K562 (cell line): ENCODE data around the gene CNPPD1. TPM values are rescaled to one million over a fixed set of nuclear protein-coding genes. Genes with fewer than 3 reads are reported as not detected.

ENCODE experiments used
- ATAC-seq: fragments of 200-7000 bp; cut with Tn5 transposase; 3 replicates; pipeline ENCODE4 v1.9.1; 2020; ENCODE audit warnings: moderate library complexity
- BruUV-seq: library from RNA; stranded (reverse); fragments of 400-500 nt; replicated peaks from 2 replicates; lab custom pipeline; 2021; lab: Mats Ljungman, UMichigan
- CTCF ChIA-PET: fragments of 300-600 bp; formaldehyde crosslinking; extraction: SDS; loops from one replicate; lab custom pipeline; 2021; ENCODE audit warnings: low intra/inter-chr PET ratio; lab: Yijun Ruan, JAX
- POLR2A ChIA-PET: fragments of 300-600, 350-650 bp; sonication (Branson Sonifier 250); formaldehyde crosslinking; extraction: SDS; loops from one replicate; lab custom pipeline; 2021; ENCODE audit warnings: antibody characterized with exemption, inconsistent platforms; lab: Yijun Ruan, JAX
- DNase-seq, 4 experiments: peaks; one replicate each; pipeline versions ENCODE4 v3.0.0 to v3.0.0-alpha.2; 2011 to 2018; ENCODE audit warnings: low spot score in 3 of 4, mixed read lengths in 3 of 4; ENCODE audit errors: extremely low read depth in 1 of 4
- FAIRE-seq: peaks from 2 replicates; lab custom pipeline; 2011; peaks lifted over from hg19 to GRCh38; lab: Jason Lieb, UNC
- H2AFZ ChIP-seq: 2 replicates; pipeline ENCODE4 v1.6.0; 2011; ENCODE audit warnings: low read depth, low read length, control low read depth, inconsistent platforms
- H3K27ac ChIP-seq: fragments of 200-600 bp; 3 replicates; pipeline ENCODE4 v1.8.0; 2011; ENCODE audit warnings: low read depth, mild to moderate bottlenecking, control low read depth, inconsistent platforms, low read length, moderate library complexity, mixed read lengths; ENCODE audit errors: extremely low read depth
- H3K27me3 ChIP-seq, 2 experiments: fragments of 300-600 bp in 1 of 2; 2 replicates in 1 of 2; 3 replicates in 1 of 2; pipeline versions ENCODE4 v1.6.0 to v1.8.0; 2011; ENCODE audit warnings: inconsistent platforms in 2 of 2, low read length in 2 of 2, mild to moderate bottlenecking in 1 of 2, mixed read lengths in 1 of 2, moderate library complexity in 1 of 2; ENCODE audit not compliant: control insufficient read depth in 2 of 2, insufficient read depth in 2 of 2
- H3K36me3 ChIP-seq: fragments of 300-600 bp; 3 replicates; pipeline ENCODE4 v1.8.0; 2011; ENCODE audit warnings: mild to moderate bottlenecking, low read length, inconsistent platforms; ENCODE audit not compliant: control insufficient read depth, insufficient read depth
- H3K4me1 ChIP-seq, 2 experiments: fragments of 200-600 bp in 1 of 2; replicated peaks in 1 of 2; 2 replicates in 1 of 2; 3 replicates in 1 of 2; pipeline versions ENCODE4 v1.5.1 to v1.8.0; 2011; ENCODE audit warnings: inconsistent platforms in 2 of 2, low read length in 2 of 2, mild to moderate bottlenecking in 1 of 2, mixed read lengths in 1 of 2, moderate library complexity in 1 of 2; ENCODE audit not compliant: control insufficient read depth in 2 of 2, insufficient read depth in 2 of 2
- H3K4me2 ChIP-seq: 2 replicates; pipeline ENCODE4 v1.6.1; 2011; ENCODE audit warnings: low read length, control low read depth, inconsistent platforms, mixed read lengths; ENCODE audit not compliant: insufficient read depth
- H3K4me3 ChIP-seq: fragments of 200-600 bp; sonication (generic), shearing (Covaris generic); 2 replicates; pipeline ENCODE4 v1.5.1; 2016; ENCODE audit warnings: control low read depth, inconsistent platforms
- H3K79me2 ChIP-seq: fragments of 200-600 bp; 3 replicates; pipeline ENCODE4 v1.8.0; 2011; ENCODE audit warnings: low read length, inconsistent platforms; ENCODE audit not compliant: control insufficient read depth, insufficient read depth
- H3K9ac ChIP-seq, 2 experiments: 2 replicates each; pipeline versions ENCODE4 v1.6.0 to v1.6.1; 2011; ENCODE audit warnings: low read depth in 2 of 2, low read length in 2 of 2, control low read depth in 1 of 2, inconsistent platforms in 1 of 2, mild to moderate bottlenecking in 1 of 2, mixed read lengths in 1 of 2; ENCODE audit not compliant: insufficient read depth in 1 of 2
- H3K9me1 ChIP-seq: one replicate; pipeline ENCODE4 v1.6.0; 2011; ENCODE audit warnings: inconsistent platforms, mild to moderate bottlenecking, low read length, moderate library complexity; ENCODE audit not compliant: control insufficient read depth, insufficient read depth
- H3K9me3 ChIP-seq: replicated peaks from 2 replicates; pipeline ENCODE4 v1.5.1; 2011; ENCODE audit warnings: low read depth, low read length, inconsistent platforms; ENCODE audit not compliant: control insufficient read depth, insufficient read depth
- H4K20me1 ChIP-seq: replicated peaks from 2 replicates; pipeline ENCODE4 v1.6.1; 2011; ENCODE audit warnings: low read length, inconsistent platforms, mixed read lengths; ENCODE audit not compliant: control insufficient read depth, insufficient read depth
- BHLHE40 ChIP-seq: IDR thresholded peaks from 2 replicates; pipeline ENCODE4 v1.6.1; 2011; ENCODE audit warnings: low read length, improper control_type of control experiment
- CTBP1 ChIP-seq: fragments of 450-650 bp; IDR thresholded peaks from 2 replicates; pipeline ENCODE4 v1.6.1; 2016; ENCODE audit warnings: borderline replicate concordance
- CXXC5 ChIP-seq: fragments of 250-450 bp; sonication (Bioruptor Pico); IDR thresholded peaks from 2 replicates; pipeline ENCODE4 v1.8.0; 2022; ENCODE audit warnings: inconsistent platforms, mild to moderate bottlenecking, moderate library complexity
- MEIS2 ChIP-seq: fragments of 450-650 bp; IDR thresholded peaks from 2 replicates; pipeline ENCODE4 v1.6.1; 2014; ENCODE audit warnings: mild to moderate bottlenecking; ENCODE audit not compliant: partially characterized antibody
- RBBP5 ChIP-seq: fragments of 200-600 bp; sonication (generic); IDR thresholded peaks from 2 replicates; pipeline ENCODE4 v1.6.1; 2012; ENCODE audit warnings: borderline replicate concordance, mild to moderate bottlenecking, low read length, control low read depth, inconsistent platforms; ENCODE audit not compliant: insufficient read depth, poor library complexity, severe bottlenecking
- SMARCA4 ChIP-seq: fragments of 450-650 bp; IDR thresholded peaks from 2 replicates; pipeline ENCODE4 v1.6.1; 2016
- TOE1 ChIP-seq, 2 experiments: fragments of 450-650 bp in 1 of 2; sonication (generic) in 1 of 2; formaldehyde crosslinking in 1 of 2; IDR thresholded peaks; 2 replicates each; pipeline versions ENCODE4 v1.7.1 to v1.8.0; 2016 to 2022; ENCODE audit warnings: borderline replicate concordance in 2 of 2, mild to moderate bottlenecking in 2 of 2, antibody characterized with exemption in 1 of 2, inconsistent platforms in 1 of 2, low read depth in 1 of 2, missing genetic modification reagents in 1 of 2, moderate library complexity in 1 of 2
- ZC3H4 ChIP-seq: sonication (generic); formaldehyde crosslinking; IDR thresholded peaks from 2 replicates; pipeline ENCODE4 v1.9.0; 2021; ENCODE audit warnings: missing genetic modification reagents, borderline replicate concordance
- ZNF232 ChIP-seq: sonication (generic); formaldehyde crosslinking; IDR thresholded peaks from 2 replicates; pipeline ENCODE4 v1.8.0; 2022; ENCODE audit warnings: mild to moderate bottlenecking, missing genetic modification reagents
- ZNF41 ChIP-seq: fragments of 250-450 bp; sonication (Bioruptor Pico); conservative IDR thresholded peaks from 2 replicates; pipeline ENCODE4 v1.4.0; 2020; ENCODE audit warnings: mild to moderate bottlenecking
- WGBS: fragments of 100-300 bp; shearing (Covaris generic); methylation state at CpG from one replicate; pipeline ENCODE4 v1.1.6; 2016; ENCODE audit warnings: low coverage, mixed read lengths; ENCODE audit not compliant: insufficient coverage; ENCODE audit errors: missing lambda C conversion rate; 5-methylcytosine and 5-hydroxymethylcytosine counted together
- in situ Hi-C: fragments of 300-500 bp; cut with MboI; formaldehyde crosslinking; loops from 4 replicates; pipeline ENCODE4 v1.15.0; 2018; ENCODE audit warnings: inconsistent platforms, mixed read lengths
- intact Hi-C: fragments of 100-400 bp; cut with micrococcal nuclease; formaldehyde crosslinking; loops from 2 replicates; pipeline ENCODE4 v1.14.2; 2022
- polyA plus RNA-seq, 8 experiments: library from polyadenylated mRNA; depleted of rRNA in 4 of 8; stranded (reverse) in 5 of 8; unstranded in 3 of 8; fragments of >200 nt; fragmentation: Nextera tagmentation in 2 of 8; fragmentation: Illumina TruSeq in 1 of 8; extraction: Ambion mirVana in 2 of 8; extraction: Trizol in 1 of 8; gene quantifications; 2 replicates each; pipeline versions ENCODE4 v1.2.1 to v1.2.3, GENCODE V29; 2011 to 2014; ENCODE audit warnings: inconsistent platforms in 1 of 8, missing spikeins in 1 of 8
- total RNA-seq, 7 experiments: library from RNA; depleted of rRNA in 6 of 7; stranded (reverse); fragments of >200 nt in 6 of 7; fragmentation: Illumina TruSeq in 2 of 7; extraction: Trizol in 2 of 7; gene quantifications; 2 replicates each; pipeline versions ENCODE4 v1.2.1 to v1.2.3, GENCODE V29; 2011 to 2021; ENCODE audit warnings: low replicate concordance in 1 of 7
- TF ChIP-seq, protein P1 (sequence below): fragments of 200-800 bp; sonication (Bioruptor generic); IDR thresholded peaks from 2 replicates; pipeline ENCODE4 v1.6.1; 2017; ENCODE audit warnings: missing genetic modification characterization, missing compliant biosample characterization
- TF ChIP-seq, protein P2 (sequence below): fragments of 450-650 bp; IDR thresholded peaks from 2 replicates; pipeline ENCODE4 v1.6.1; 2016; ENCODE audit warnings: mild to moderate bottlenecking
- TF ChIP-seq, protein P3 (sequence below): fragments of 450-650 bp; formaldehyde crosslinking; IDR thresholded peaks from 2 replicates; pipeline ENCODE4 v1.4.0; 2022; ENCODE audit warnings: missing genetic modification characterization

Gene CNPPD1
- total and polyA plus RNA-seq, 9 of the 15 experiments (the other 6 are each of a cell fraction or from before 2014, with no cell fraction given) = 9.9 to 53.5 (median 27.0) TPM

DNA sequence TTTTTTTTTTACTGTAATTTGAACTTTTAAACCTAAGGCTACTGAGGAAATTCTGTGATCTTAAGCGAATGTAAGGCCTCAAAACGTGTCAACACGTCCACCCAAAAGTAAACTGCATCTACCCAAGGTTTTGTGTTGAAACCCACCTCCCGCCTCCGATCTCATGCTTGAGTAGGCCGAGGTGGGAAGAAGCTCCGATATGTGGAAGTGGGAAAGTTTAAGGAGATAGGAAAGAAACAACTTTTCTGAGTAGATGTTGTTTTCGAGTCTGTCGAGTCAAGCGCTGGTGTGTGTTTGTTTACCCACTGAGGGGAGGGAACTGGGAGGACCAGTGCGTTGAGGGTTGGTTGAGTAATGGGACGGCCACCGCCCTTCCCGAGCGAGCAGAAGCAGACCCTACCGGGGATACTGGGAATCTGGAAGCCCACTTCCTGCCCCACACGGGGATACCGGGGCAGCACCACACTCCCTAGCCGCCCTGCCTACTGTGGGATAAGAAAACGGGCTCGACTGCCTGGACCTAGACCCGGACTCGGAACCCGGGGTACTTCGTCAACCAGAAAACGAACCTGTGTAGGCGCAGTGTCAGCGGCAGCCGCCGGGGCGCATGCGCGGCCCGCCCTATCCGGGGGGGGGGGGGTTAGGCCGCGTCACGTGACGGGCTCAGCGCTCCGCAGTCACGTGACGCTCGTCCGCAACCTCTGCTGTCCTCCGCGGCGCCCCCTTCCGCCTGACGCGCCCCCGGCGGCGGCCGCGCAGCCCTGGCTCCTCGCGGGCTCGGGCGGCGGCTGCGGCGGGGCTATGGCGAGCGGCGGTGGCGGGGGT is 1.0 kb upstream of the CNPPD1 start, which contains the start of gene RETREG2:
Gene RETREG2 (plus strand): TSS at position 724 of the 825 bp plus-strand sequence. CDS start 78 bp downstream, at position 802.
- Histone ChIP-seq H3K9me3 (no peaks in the 10 kb centered on the region), H3K4me2 (peak within 1 kb of the TSS; percentile 100), H3K4me1 (peaks cover 9 to 25% of the 10 kb centered on the region in 2 experiments; a peak in 4 of 5 replicates), H3K4me3 (peak within 1 kb of the TSS; percentile 80), H2AFZ (peak within 1 kb of the TSS; percentile 88), H3K27ac (peak within 1 kb of the TSS; percentile 97), H4K20me1 (no peaks in the 10 kb centered on the region), H3K9me1 (no peaks in the 10 kb centered on the region), H3K9ac (peak within 1 kb of the TSS; percentile 90 to 94), H3K27me3 (no peaks in the 10 kb centered on the region), H3K79me2 (peaks cover 42% of the 10 kb centered on the region), H3K36me3 (peaks cover 55% of the 10 kb centered on the region; the same call in 2 of the 3 replicates)
- peak; percentile 94 for FAIRE-seq
- TSS peak; percentile 31 for BruUV-seq
- in situ Hi-C loops (no loop called here), intact Hi-C loops (loop anchor here (1.0 to 2.0 kb wide), 4 partner anchors 17 to 102 kb away; partner anchors contain the start of genes ABCB6, DNAJB2, NHEJ1 and ZFAND2B)
- ChIA-PET CTCF (interaction anchor here (0.8 kb wide), 1 partner anchor 34 kb away, joined by 4 read pairs; no protein-coding TSS in a partner anchor), POLR2A (interaction anchor here (1.0 to 1.7 kb wide), 3 partner anchors 13 to 18 kb away, joined by 3 to 9 read pairs (median 8); no protein-coding TSS in a partner anchor)
- peak; percentile 89 to 96 (median 93) for DNase-seq
- WGBS = 0% methylated on average over 20 of the region's 67 CpGs
- ATAC-seq = peak; percentile 86
- TF ChIP-seq ZNF41 (0 out of 2 replicates have a peak, but pooled peaks have one; percentile 5), ZNF232 (CRISPR knock-in tag) (no peak), BHLHE40 (peak; percentile 95), CTBP1 (0 out of 2 replicates have a peak, but pooled peaks have one; percentile 30), SMARCA4 (peak; percentile 43; the same call in 1 of the 2 replicates), MEIS2 (peak; percentile 73), RBBP5 (peak; percentile 43), TOE1 (IDR thresholded peaks at IDR 0.05; ENCODE audit: borderline replicate concordance) (peak; percentile 98), TOE1 (CRISPR knock-in tag; IDR thresholded peaks at IDR 0.05; ENCODE audit: borderline replicate concordance, low read depth) (no peak), ZC3H4 (CRISPR knock-in tag) (0 out of 2 replicates have a peak, but pooled peaks have one; percentile 48), CXXC5 (CRISPR knock-in tag) (peak; percentile 94)
- TF ChIP-seq, protein P1, sequence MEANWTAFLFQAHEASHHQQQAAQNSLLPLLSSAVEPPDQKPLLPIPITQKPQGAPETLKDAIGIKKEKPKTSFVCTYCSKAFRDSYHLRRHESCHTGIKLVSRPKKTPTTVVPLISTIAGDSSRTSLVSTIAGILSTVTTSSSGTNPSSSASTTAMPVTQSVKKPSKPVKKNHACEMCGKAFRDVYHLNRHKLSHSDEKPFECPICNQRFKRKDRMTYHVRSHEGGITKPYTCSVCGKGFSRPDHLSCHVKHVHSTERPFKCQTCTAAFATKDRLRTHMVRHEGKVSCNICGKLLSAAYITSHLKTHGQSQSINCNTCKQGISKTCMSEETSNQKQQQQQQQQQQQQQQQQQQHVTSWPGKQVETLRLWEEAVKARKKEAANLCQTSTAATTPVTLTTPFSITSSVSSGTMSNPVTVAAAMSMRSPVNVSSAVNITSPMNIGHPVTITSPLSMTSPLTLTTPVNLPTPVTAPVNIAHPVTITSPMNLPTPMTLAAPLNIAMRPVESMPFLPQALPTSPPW (CRISPR knock-in tag) = peak; percentile 98
- TF ChIP-seq, protein P2, sequence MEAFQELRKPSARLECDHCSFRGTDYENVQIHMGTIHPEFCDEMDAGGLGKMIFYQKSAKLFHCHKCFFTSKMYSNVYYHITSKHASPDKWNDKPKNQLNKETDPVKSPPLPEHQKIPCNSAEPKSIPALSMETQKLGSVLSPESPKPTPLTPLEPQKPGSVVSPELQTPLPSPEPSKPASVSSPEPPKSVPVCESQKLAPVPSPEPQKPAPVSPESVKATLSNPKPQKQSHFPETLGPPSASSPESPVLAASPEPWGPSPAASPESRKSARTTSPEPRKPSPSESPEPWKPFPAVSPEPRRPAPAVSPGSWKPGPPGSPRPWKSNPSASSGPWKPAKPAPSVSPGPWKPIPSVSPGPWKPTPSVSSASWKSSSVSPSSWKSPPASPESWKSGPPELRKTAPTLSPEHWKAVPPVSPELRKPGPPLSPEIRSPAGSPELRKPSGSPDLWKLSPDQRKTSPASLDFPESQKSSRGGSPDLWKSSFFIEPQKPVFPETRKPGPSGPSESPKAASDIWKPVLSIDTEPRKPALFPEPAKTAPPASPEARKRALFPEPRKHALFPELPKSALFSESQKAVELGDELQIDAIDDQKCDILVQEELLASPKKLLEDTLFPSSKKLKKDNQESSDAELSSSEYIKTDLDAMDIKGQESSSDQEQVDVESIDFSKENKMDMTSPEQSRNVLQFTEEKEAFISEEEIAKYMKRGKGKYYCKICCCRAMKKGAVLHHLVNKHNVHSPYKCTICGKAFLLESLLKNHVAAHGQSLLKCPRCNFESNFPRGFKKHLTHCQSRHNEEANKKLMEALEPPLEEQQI = no peak
- TF ChIP-seq, protein P3, sequence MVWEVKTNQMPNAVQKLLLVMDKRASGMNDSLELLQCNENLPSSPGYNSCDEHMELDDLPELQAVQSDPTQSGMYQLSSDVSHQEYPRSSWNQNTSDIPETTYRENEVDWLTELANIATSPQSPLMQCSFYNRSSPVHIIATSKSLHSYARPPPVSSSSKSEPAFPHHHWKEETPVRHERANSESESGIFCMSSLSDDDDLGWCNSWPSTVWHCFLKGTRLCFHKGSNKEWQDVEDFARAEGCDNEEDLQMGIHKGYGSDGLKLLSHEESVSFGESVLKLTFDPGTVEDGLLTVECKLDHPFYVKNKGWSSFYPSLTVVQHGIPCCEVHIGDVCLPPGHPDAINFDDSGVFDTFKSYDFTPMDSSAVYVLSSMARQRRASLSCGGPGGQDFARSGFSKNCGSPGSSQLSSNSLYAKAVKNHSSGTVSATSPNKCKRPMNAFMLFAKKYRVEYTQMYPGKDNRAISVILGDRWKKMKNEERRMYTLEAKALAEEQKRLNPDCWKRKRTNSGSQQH (CRISPR knock-in tag) = peak; percentile 57; the same call in 1 of the 2 replicates
